ENCODE data around the gene ZNF71.

- TF ChIP-seq CTCF (IDR thresholded peaks at IDR 0.05 in 4 of 5, conservative IDR thresholded peaks at IDR 0.05 in 1 of 5) (no peak), POLR2A (IDR thresholded peaks at IDR 0.05) (no peak)
Measured at GRCh38 chr19:56633021-56633420, 37.9 kb downstream of the ZNF71 start.
